Measurements from ENCODE around the gene DDO. TPM values are rescaled to one million over a fixed set of nuclear protein-coding genes. Genes with fewer than 3 reads are reported as not detected.

DDO gene
- total and polyA plus RNA-seq, 2 donors (not counting 3 experiments of a cell fraction or from before 2014, with no cell fraction given) = not detected

DNA sequence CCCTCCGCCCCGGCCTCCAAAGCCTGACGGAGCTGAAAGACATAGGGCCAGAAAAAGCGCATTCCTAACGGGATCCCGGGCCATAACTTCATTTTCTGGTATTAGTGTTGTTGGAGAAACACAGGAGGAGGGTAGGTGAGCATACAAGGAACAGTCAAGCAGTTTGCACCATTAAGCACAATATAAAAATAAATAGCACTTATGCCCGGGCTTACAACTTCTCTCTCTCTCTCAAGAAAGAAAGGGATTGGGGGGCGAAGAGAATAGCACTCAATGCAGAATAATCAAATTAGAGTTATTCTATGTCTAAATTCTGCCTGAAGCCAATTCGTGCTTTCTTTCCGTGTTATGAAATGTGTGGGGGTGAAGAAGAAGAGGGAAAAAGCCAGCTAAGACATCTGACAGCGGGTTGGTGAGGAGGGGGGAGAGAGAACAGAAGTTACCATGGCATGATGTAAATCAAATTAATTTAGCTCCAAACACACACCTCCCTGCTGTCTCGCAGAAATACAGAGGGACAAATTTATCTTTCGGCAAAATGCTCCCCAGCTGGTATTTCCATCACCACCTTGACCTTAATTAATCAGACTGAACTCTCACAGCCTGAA is 56.7 kb downstream of the DDO start:
- no peak for DNase-seq (ENCODE audit: low read depth, low spot score)
- no peak overlapping the region for H3K4me3 ChIP-seq (replicated peaks in 1 of 3; ENCODE audit: insufficient read depth in 1 of 3, low read depth in 1 of 3, low read length in 3 of 3)
- no peaks in the 10 kb centered on the region for H4K20me1 ChIP-seq (replicated peaks; ENCODE audit: control insufficient read depth, extremely low read depth, insufficient read depth, low read length)
- FAIRE-seq = no peak
- H3K27me3 ChIP-seq (ENCODE audit: control insufficient read depth in 2 of 2, insufficient read depth in 2 of 2, low read length in 2 of 2) = peaks cover 40 to 59% of the 10 kb centered on the region in 2 experiments
- dilution Hi-C loops (cut with MboI; ENCODE audit: extremely low pct_ligation_motif_present, low sequenced_read_pairs) (no loop called here), intact Hi-C loops (cut with micrococcal nuclease) (no loop called here)
- no peaks in the 10 kb centered on the region for H3K79me2 ChIP-seq (ENCODE audit: control insufficient read depth, insufficient read depth, low read length)
- BruUV-seq (replicated peaks) = no TSS peak
- no peak overlapping the region for H3K9ac ChIP-seq (replicated peaks; ENCODE audit: extremely low read depth, insufficient read depth, low read length)
- no peak overlapping the region for H2AFZ ChIP-seq (ENCODE audit: low read depth, low read length)
- no peak overlapping the region for H3K27ac ChIP-seq (ENCODE audit: insufficient read depth, low read depth, low read length)
- no peaks in the 10 kb centered on the region for H3K4me1 ChIP-seq (ENCODE audit: control insufficient read depth, extremely low read depth, insufficient read depth, low read length)
- POLR2A ChIA-PET = no interaction called here
- no peaks in the 10 kb centered on the region for H3K36me3 ChIP-seq (ENCODE audit: control insufficient read depth in 2 of 2, extremely low read depth in 1 of 2, insufficient read depth in 2 of 2, low read length in 2 of 2)
- TF ChIP-seq EZH2 (IDR thresholded peaks at IDR 0.05; ENCODE audit: borderline replicate concordance, low read depth, low read length, severe bottlenecking) (peak; percentile 14), GATA2 (IDR thresholded peaks at IDR 0.05; ENCODE audit: insufficient read depth, insufficient read length, low read depth, low read length) (no peak), JUN (IDR thresholded peaks at IDR 0.05; ENCODE audit: borderline replicate concordance, insufficient read depth, insufficient read length, low read depth) (no peak)
- no peaks in the 10 kb centered on the region for H3K9me1 ChIP-seq (replicated peaks; ENCODE audit: control insufficient read depth, extremely low read depth, insufficient read depth, low read length)
- H3K4me2 ChIP-seq (ENCODE audit: insufficient read depth, low read length) = no peak overlapping the region
- CTCF ChIA-PET = no interaction called here
- H3K9me3 ChIP-seq (replicated peaks; ENCODE audit: control insufficient read depth, insufficient read depth, low read length) = no peaks in the 10 kb centered on the region

DNA sequence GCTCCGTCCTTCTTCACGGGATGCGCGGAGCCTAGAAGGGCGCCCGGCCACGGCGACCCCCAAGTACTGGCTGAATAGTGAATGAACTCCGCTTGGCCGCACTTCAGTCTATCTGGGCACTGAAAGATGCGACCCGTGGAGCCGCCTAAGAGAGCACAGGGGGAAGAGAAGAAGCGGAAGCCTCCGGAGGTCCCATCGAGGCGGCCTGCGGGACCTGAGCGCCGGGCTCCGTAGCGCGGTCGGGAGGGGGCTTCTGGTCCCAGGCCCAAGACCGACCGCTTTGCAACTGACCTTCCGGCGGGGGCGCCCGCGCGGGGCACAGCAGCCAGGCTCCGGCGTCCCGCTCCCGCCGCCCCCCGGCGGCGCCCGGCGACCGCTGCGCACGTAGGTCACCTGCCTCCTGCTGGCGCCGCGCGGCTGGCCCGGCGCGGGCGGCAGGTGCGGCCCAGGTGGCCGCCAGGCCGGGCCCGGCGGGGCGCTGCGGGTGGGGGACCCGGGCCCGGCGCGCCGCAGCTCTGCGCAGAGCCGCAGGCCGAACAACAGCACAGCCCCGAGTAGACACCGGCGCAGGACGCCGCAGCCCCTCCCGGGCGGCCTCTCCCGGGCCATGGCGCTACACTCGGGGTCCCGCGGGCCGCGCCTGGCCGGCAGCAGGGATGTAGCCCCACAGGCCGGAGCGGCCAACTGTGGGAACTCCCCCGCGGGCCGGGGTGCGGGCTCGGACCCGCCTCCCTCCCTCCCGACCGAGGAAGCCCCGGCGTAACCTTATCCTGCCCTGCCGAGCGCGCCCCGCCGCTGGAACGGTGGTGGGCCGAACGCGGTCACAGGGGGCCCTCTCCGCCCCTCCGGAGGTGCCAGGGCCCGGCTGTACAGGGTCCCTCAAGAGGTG is 57.5 kb downstream of the DDO start, which contains the start of gene METTL24:
Gene METTL24 (minus strand): TSS at position 686 of the 889 bp plus-strand sequence. CDS start 77 bp downstream, at position 609.
- Histone ChIP-seq H3K27ac (ENCODE audit: insufficient read depth, low read depth, low read length) (no peak within 1 kb of the TSS), H3K9me3 (replicated peaks; ENCODE audit: control insufficient read depth, insufficient read depth, low read length) (no peaks in the 10 kb centered on the region), H2AFZ (ENCODE audit: low read depth, low read length) (no peak within 1 kb of the TSS), H4K20me1 (replicated peaks; ENCODE audit: control insufficient read depth, extremely low read depth, insufficient read depth, low read length) (no peaks in the 10 kb centered on the region), H3K79me2 (ENCODE audit: control insufficient read depth, insufficient read depth, low read length) (no peaks in the 10 kb centered on the region), H3K9me1 (replicated peaks; ENCODE audit: control insufficient read depth, extremely low read depth, insufficient read depth, low read length) (no peaks in the 10 kb centered on the region), H3K4me1 (ENCODE audit: control insufficient read depth, extremely low read depth, insufficient read depth, low read length) (no peaks in the 10 kb centered on the region), H3K36me3 (ENCODE audit: control insufficient read depth in 2 of 2, extremely low read depth in 1 of 2, insufficient read depth in 2 of 2, low read length in 2 of 2) (no peaks in the 10 kb centered on the region), H3K4me3 (replicated peaks in 1 of 3; ENCODE audit: insufficient read depth in 1 of 3, low read depth in 1 of 3, low read length in 3 of 3) (no peak within 1 kb of the TSS), H3K9ac (replicated peaks; ENCODE audit: extremely low read depth, insufficient read depth, low read length) (no peak within 1 kb of the TSS), H3K27me3 (ENCODE audit: control insufficient read depth in 2 of 2, insufficient read depth in 2 of 2, low read length in 2 of 2) (peaks cover 36 to 62% of the 10 kb centered on the region in 2 experiments), H3K4me2 (ENCODE audit: insufficient read depth, low read length) (no peak within 1 kb of the TSS)
- FAIRE-seq (no peak), DNase-seq (ENCODE audit: low read depth, low spot score) (no peak)
- POLR2A ChIA-PET = no interaction called here
- CTCF ChIA-PET = no interaction called here
- dilution Hi-C loops (cut with MboI; ENCODE audit: extremely low pct_ligation_motif_present, low sequenced_read_pairs) = no loop called here
- TF ChIP-seq MYC (IDR thresholded peaks at IDR 0.05; ENCODE audit: low read depth, low read length) = no peak
- no peak for TF ChIP-seq POLR2A (IDR thresholded peaks at IDR 0.05; ENCODE audit: low read depth, low read length)
- TF ChIP-seq EZH2 (IDR thresholded peaks at IDR 0.05; ENCODE audit: borderline replicate concordance, low read depth, low read length, severe bottlenecking) = peak; percentile 91
- TF ChIP-seq, protein P1, sequence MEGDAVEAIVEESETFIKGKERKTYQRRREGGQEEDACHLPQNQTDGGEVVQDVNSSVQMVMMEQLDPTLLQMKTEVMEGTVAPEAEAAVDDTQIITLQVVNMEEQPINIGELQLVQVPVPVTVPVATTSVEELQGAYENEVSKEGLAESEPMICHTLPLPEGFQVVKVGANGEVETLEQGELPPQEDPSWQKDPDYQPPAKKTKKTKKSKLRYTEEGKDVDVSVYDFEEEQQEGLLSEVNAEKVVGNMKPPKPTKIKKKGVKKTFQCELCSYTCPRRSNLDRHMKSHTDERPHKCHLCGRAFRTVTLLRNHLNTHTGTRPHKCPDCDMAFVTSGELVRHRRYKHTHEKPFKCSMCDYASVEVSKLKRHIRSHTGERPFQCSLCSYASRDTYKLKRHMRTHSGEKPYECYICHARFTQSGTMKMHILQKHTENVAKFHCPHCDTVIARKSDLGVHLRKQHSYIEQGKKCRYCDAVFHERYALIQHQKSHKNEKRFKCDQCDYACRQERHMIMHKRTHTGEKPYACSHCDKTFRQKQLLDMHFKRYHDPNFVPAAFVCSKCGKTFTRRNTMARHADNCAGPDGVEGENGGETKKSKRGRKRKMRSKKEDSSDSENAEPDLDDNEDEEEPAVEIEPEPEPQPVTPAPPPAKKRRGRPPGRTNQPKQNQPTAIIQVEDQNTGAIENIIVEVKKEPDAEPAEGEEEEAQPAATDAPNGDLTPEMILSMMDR (IDR thresholded peaks at IDR 0.05; ENCODE audit: extremely low read depth in 1 of 2, insufficient read depth in 1 of 2, low read depth in 1 of 2, low read length in 2 of 2) = no peak
- intact Hi-C loops (cut with micrococcal nuclease) = no loop called here
- BruUV-seq (replicated peaks) = no TSS peak
